Muscle of leg (tissue), 11 donors: Measurements from ENCODE around the gene DOK3. TPM values are rescaled to one million over a fixed set of nuclear protein-coding genes. Genes with fewer than 3 reads are reported as not detected.
A peak's percentile ranks its signal among the peaks of the same experiment; 100 is the strongest.

Experiments
- DNase-seq: peaks from one replicate; pipeline ENCODE4 v3.0.0; 2013
- H3K27ac ChIP-seq: one replicate; pipeline ENCODE4 v1.5.1; 2013; ENCODE audit warnings: mild to moderate bottlenecking, low read length, control low read depth
- H3K27me3 ChIP-seq: one replicate; pipeline ENCODE4 v1.6.1; 2013; ENCODE audit warnings: low read length; ENCODE audit not compliant: control insufficient read depth, insufficient read depth
- H3K36me3 ChIP-seq: one replicate; pipeline ENCODE4 v1.6.1; 2013; ENCODE audit warnings: low read length; ENCODE audit not compliant: control insufficient read depth, insufficient read depth
- H3K4me1 ChIP-seq: one replicate; pipeline ENCODE4 v1.6.1; 2013; ENCODE audit warnings: low read length; ENCODE audit not compliant: control insufficient read depth, insufficient read depth
- H3K4me3 ChIP-seq: one replicate; pipeline ENCODE4 v1.5.1; 2013; ENCODE audit warnings: low read length, control low read depth
- H3K9me3 ChIP-seq: replicated peaks from 2 replicates; pipeline ENCODE4 v1.6.1; 2013; ENCODE audit warnings: low read depth, low read length; ENCODE audit not compliant: control insufficient read depth
- WGBS: methylation state at CpG from one replicate; pipeline ENCODE4 v1.1.5; 2013; ENCODE audit warnings: missing lambda C conversion rate; ENCODE audit not compliant: insufficient coverage; 5-methylcytosine and 5-hydroxymethylcytosine counted together
- polyA plus RNA-seq, 8 donors: library from polyadenylated mRNA; unstranded; fragments of 120-200 nt; gene quantifications; one replicate each; pipeline versions ENCODE4 v1.2.1 to v1.2.3, GENCODE V29; 2013; ENCODE audit warnings: inconsistent platforms in 1 of 8, low replicate concordance in 1 of 8; ENCODE audit not compliant: insufficient read length in 8 of 8, insufficient read depth in 1 of 8
- total RNA-seq: library from RNA; stranded (reverse); fragments of 120-200 nt; gene quantifications from one replicate; pipeline ENCODE4 v1.2.4, GENCODE V29; 2013

Gene DOK3
- total and polyA plus RNA-seq, 9 donors: 2.7 to 9.9 (median 6.3) TPM

DNA sequence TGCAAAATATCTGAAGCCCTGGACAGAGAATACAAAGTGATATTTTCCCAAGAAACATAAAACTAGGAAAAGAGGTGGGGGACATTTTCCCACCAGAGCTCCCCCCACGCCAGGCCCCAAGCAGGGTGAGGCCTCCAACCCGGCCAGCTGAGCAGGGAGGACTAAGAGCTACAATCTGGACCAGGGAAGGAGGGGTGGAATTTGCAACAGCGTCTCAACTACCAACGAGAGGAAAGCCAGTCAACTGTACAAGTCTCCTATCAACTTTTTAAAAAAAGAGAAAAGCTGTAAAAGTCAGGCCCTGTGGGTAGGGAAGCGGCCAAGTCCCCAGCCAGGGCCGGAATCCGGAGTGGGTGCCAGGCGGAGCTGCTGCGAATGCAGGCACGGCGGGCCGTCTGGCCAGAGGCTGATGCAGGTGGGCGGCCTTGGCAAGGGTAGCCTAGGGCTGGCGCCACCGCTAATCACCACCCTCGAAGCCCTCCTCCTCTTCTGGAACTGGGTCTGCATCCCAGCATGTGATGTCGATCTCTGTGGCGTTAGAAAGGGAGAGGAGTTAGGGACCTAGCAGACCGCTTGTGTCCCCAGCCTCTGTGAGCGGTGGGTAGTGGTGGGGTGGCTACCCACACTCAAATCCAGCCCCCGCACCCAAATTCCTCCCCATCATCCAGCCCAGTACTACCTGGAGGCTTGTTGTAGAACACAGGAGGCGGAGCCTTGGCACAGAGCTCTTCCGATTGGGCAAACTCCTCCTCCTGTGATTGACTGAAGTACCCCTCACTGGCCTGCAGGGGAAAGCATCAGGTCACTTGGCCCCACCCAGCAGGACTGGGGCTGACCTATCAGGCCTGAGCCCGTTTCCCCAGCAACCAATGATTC, 52.4 kb downstream of the DOK3 start:
- peaks cover 13% of the 10 kb centered on the region for H3K27me3 ChIP-seq
- WGBS: 24% methylated on average over 8 of the region's 24 CpGs
- no peak overlapping the region for H3K4me3 ChIP-seq
- H3K36me3 ChIP-seq: peaks cover 51% of the 10 kb centered on the region
- H3K27ac ChIP-seq: peak overlapping the region; percentile 74
- peak; percentile 97 for DNase-seq
- peaks cover 52% of the 10 kb centered on the region for H3K4me1 ChIP-seq
- no peaks in the 10 kb centered on the region for H3K9me3 ChIP-seq

DNA sequence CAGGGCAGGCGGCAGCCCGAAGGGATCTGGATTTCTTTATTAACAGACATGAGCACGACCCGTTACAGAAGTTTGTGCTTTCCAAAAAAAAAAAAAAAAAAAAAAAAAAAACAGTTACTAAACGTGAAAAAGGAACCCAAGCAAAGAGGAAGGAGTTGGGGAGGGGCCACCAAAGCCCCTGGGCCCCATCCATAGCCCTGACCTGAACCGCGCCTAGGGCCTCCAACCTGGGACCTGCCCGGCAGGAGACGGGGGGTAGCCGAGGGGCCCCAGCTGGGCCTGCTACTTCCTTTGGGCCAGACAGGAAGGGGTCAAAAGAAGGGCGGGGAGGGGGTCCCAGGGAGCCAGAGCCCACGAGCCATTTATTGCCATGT, 53.0 kb downstream of the DOK3 start:
- no peak for DNase-seq
- no peaks in the 10 kb centered on the region for H3K9me3 ChIP-seq
- peaks cover 45% of the 10 kb centered on the region for H3K36me3 ChIP-seq
- peaks cover 47% of the 10 kb centered on the region for H3K4me1 ChIP-seq
- H3K27me3 ChIP-seq: peaks cover 17% of the 10 kb centered on the region
- peak overlapping the region; percentile 74 for H3K27ac ChIP-seq
- 15% methylated on average over 3 of the region's 12 CpGs for WGBS
- H3K4me3 ChIP-seq: no peak overlapping the region

DNA sequence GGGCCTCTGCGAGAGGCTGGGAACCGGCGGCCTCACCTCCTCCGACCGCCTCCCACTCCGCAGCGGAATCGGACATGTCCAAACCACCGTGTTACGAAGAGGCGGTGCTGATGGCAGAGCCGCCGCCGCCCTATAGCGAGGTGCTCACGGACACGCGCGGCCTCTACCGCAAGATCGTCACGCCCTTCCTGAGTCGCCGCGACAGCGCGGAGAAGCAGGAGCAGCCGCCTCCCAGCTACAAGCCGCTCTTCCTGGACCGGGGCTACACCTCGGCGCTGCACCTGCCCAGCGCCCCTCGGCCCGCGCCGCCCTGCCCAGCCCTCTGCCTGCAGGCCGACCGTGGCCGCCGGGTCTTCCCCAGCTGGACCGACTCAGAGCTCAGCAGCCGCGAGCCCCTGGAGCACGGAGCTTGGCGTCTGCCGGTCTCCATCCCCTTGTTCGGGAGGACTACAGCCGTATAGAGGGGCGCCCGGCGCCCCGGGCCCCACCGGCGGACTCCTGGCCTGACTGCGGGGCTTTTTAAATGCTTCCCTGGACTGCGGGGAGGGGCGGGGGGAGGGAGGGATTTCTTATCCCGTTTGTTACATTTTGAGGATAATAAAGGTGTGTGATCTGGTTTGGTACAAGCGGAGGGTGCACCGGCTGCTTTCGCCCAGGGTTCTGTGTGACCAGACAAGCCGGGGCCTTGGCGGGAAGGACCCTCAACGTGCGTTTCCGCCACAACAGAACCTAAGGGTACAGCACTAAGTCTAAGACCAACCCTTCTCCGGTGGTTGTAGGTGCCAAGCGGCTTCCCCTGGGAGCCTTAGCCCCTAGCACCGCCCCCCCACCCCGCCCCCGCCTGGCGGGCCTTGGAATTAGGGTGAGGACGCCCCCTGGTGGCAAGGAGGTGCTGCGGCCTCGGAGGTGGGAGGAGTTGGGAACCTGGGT, 53.7 kb downstream of the DOK3 start:
- peak overlapping the region; percentile 51 for H3K4me3 ChIP-seq
- peaks cover 42% of the 10 kb centered on the region for H3K36me3 ChIP-seq
- H3K27ac ChIP-seq: peak overlapping the region; percentile 55
- under 1% methylated on average over 53 of the region's 76 CpGs for WGBS
- DNase-seq: peak; percentile 93
- H3K9me3 ChIP-seq: no peaks in the 10 kb centered on the region
- H3K27me3 ChIP-seq: peaks cover 17% of the 10 kb centered on the region
- H3K4me1 ChIP-seq: peaks cover 44% of the 10 kb centered on the region

GRCh38 chr5:177455036-177455660, 54.5 kb downstream of the DOK3 start:
- Histone ChIP-seq H3K4me3 (peak overlapping the region; percentile 51), H3K27me3 (peaks cover 24% of the 10 kb centered on the region), H3K9me3 (no peaks in the 10 kb centered on the region), H3K27ac (peak overlapping the region; percentile 51), H3K4me1 (peaks cover 47% of the 10 kb centered on the region), H3K36me3 (peaks cover 36% of the 10 kb centered on the region)
- peak; percentile 83 for DNase-seq
- WGBS: under 1% methylated on average over 80 of the region's 80 CpGs

DNA sequence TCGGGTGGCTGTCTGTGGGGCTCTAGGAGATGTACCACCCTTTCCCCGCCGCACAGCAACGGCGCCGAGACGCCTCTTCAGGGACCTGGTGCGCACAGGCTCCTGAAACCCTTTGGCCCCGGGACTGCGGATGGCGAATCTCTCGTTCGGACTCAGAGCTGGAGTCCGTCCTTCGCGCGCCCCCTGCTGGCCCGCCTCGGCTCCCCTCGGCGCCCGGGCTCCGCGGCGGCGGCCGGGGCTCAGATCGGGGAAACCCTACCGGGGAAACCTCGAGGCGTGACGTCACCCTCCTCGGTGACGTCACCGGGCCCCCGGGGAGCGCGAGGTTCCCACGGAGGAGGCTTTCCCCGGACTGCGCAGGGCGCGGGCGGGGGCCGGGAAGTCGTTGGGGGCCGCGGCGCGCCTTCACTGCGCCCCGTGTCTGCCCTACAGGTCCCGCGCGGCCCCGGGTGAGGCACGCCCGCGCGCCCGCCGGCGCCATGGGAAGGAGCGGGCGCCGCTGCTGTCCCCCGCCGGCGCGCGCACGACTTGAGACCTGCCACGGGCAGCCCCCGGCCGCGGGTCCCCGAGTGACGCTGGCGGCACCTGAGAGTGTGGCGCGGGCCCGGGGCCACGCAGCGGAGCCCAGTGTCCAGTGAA, 55.1 kb downstream of the DOK3 start:
- Histone ChIP-seq H3K27ac (no peak overlapping the region), H3K4me3 (peak overlapping the region; percentile 51), H3K36me3 (peaks cover 29% of the 10 kb centered on the region), H3K27me3 (peaks cover 27% of the 10 kb centered on the region), H3K9me3 (no peaks in the 10 kb centered on the region), H3K4me1 (peaks cover 47% of the 10 kb centered on the region)
- WGBS: under 1% methylated on average over 84 of the region's 84 CpGs
- peak; percentile 93 for DNase-seq

GRCh38 chr5:177453852-177454396, 55.7 kb downstream of the DOK3 start:
- WGBS: 1% methylated on average over 25 of the region's 31 CpGs
- H3K27ac ChIP-seq: no peak overlapping the region
- DNase-seq: peak; percentile 74

GRCh38 chr5:177452688-177453638, 56.7 kb downstream of the DOK3 start:
- WGBS: 94% methylated on average over 7 of the region's 17 CpGs
- no peaks in the 10 kb centered on the region for H3K9me3 ChIP-seq
- H3K27me3 ChIP-seq: peaks cover 38% of the 10 kb centered on the region
- peaks cover 14% of the 10 kb centered on the region for H3K36me3 ChIP-seq
- DNase-seq: no peak
- H3K4me1 ChIP-seq: peaks cover 45% of the 10 kb centered on the region
- no peak overlapping the region for H3K4me3 ChIP-seq
- no peak overlapping the region for H3K27ac ChIP-seq

More at GRCh38 chr5:177453852-177454396, 55.7 kb downstream of the DOK3 start:
- H3K36me3 ChIP-seq: peaks cover 23% of the 10 kb centered on the region
- H3K4me1 ChIP-seq: peaks cover 47% of the 10 kb centered on the region
- H3K4me3 ChIP-seq: peak overlapping the region; percentile 51
- H3K9me3 ChIP-seq: no peaks in the 10 kb centered on the region
- H3K27me3 ChIP-seq: peaks cover 29% of the 10 kb centered on the region
